ENCODE data around the gene SKA2. TPM values are rescaled to one million over a fixed set of nuclear protein-coding genes. Genes with fewer than 3 reads are reported as not detected.

The SKA2 gene
- total and polyA plus RNA-seq, 2 experiments from 2014 or later = 50.5 to 140 TPM

GRCh38 chr17:59199398-59199797, 44.4 kb upstream of the SKA2 start (continued):
- TF ChIP-seq, protein P1, sequence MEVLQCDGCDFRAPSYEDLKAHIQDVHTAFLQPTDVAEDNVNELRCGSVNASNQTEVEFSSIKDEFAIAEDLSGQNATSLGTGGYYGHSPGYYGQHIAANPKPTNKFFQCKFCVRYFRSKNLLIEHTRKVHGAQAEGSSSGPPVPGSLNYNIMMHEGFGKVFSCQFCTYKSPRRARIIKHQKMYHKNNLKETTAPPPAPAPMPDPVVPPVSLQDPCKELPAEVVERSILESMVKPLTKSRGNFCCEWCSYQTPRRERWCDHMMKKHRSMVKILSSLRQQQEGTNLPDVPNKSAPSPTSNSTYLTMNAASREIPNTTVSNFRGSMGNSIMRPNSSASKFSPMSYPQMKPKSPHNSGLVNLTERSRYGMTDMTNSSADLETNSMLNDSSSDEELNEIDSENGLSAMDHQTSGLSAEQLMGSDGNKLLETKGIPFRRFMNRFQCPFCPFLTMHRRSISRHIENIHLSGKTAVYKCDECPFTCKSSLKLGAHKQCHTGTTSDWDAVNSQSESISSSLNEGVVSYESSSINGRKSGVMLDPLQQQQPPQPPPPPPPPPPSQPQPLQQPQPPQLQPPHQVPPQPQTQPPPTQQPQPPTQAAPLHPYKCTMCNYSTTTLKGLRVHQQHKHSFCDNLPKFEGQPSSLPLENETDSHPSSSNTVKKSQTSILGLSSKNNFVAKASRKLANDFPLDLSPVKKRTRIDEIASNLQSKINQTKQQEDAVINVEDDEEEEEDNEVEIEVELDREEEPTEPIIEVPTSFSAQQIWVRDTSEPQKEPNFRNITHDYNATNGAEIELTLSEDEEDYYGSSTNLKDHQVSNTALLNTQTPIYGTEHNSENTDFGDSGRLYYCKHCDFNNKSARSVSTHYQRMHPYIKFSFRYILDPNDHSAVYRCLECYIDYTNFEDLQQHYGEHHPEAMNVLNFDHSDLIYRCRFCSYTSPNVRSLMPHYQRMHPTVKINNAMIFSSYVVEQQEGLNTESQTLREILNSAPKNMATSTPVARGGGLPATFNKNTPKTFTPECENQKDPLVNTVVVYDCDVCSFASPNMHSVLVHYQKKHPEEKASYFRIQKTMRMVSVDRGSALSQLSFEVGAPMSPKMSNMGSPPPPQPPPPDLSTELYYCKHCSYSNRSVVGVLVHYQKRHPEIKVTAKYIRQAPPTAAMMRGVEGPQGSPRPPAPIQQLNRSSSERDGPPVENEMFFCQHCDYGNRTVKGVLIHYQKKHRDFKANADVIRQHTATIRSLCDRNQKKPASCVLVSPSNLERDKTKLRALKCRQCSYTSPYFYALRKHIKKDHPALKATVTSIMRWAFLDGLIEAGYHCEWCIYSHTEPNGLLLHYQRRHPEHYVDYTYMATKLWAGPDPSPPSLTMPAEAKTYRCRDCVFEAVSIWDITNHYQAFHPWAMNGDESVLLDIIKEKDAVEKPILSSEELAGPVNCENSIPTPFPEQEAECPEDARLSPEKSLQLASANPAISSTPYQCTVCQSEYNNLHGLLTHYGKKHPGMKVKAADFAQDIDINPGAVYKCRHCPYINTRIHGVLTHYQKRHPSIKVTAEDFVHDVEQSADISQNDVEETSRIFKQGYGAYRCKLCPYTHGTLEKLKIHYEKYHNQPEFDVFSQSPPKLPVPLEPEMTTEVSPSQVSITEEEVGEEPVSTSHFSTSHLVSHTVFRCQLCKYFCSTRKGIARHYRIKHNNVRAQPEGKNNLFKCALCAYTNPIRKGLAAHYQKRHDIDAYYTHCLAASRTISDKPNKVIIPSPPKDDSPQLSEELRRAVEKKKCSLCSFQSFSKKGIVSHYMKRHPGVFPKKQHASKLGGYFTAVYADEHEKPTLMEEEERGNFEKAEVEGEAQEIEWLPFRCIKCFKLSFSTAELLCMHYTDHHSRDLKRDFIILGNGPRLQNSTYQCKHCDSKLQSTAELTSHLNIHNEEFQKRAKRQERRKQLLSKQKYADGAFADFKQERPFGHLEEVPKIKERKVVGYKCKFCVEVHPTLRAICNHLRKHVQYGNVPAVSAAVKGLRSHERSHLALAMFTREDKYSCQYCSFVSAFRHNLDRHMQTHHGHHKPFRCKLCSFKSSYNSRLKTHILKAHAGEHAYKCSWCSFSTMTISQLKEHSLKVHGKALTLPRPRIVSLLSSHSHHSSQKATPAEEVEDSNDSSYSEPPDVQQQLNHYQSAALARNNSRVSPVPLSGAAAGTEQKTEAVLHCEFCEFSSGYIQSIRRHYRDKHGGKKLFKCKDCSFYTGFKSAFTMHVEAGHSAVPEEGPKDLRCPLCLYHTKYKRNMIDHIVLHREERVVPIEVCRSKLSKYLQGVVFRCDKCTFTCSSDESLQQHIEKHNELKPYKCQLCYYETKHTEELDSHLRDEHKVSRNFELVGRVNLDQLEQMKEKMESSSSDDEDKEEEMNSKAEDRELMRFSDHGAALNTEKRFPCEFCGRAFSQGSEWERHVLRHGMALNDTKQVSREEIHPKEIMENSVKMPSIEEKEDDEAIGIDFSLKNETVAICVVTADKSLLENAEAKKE (CRISPR knock-in tag; IDR thresholded peaks at IDR 0.05) = no peak
- TF ChIP-seq NANOG (IDR thresholded peaks at IDR 0.05; ENCODE audit: borderline replicate concordance) = no peak
- no peak for TF ChIP-seq POLR2AphosphoS5 (IDR thresholded peaks at IDR 0.05; ENCODE audit: low read depth)
- no peak for TF ChIP-seq REST (IDR thresholded peaks at IDR 0.05; ENCODE audit: unreplicated experiment)

GRCh38 chr17:59193336-59193862, 38.4 kb upstream of the SKA2 start:
- Mint-ChIP-seq H3K4me3 (no peak overlapping the region), H3K4me1 (no peaks in the 10 kb centered on the region), H3K9me3 (no peaks in the 10 kb centered on the region), H3K36me3 (ENCODE audit: low read depth) (peaks cover 61% of the 10 kb centered on the region), H3K27ac (no peak overlapping the region), H3K27me3 (ENCODE audit: insufficient read depth, low read depth, poor library complexity) (peaks cover 2% of the 10 kb centered on the region)
- Histone ChIP-seq H2AFZ (no peak overlapping the region), H4K20me1 (replicated peaks; ENCODE audit: insufficient read depth) (no peaks in the 10 kb centered on the region; the same call in 1 of the 2 replicates), H3F3A (replicated peaks; ENCODE audit: low read depth) (no peaks in the 10 kb centered on the region), H3K27me3 (ENCODE audit: insufficient read depth) (no peaks in the 10 kb centered on the region), H3K4me1 (ENCODE audit: insufficient read depth) (no peaks in the 10 kb centered on the region), H3K36me3 (ENCODE audit: insufficient read depth) (peaks cover 44% of the 10 kb centered on the region), H3K4me2 (no peak overlapping the region), H3K79me2 (replicated peaks; ENCODE audit: insufficient read depth) (no peaks in the 10 kb centered on the region), H3K9me2 (ENCODE audit: insufficient read depth) (no peaks in the 10 kb centered on the region), H3K27ac (ENCODE audit: low read depth) (no peak overlapping the region), H3K4me3 (no peak overlapping the region)
- ATAC-seq (no peak), DNase-seq (ENCODE audit: low spot score) (no peak)
- TF ChIP-seq, protein P2, sequence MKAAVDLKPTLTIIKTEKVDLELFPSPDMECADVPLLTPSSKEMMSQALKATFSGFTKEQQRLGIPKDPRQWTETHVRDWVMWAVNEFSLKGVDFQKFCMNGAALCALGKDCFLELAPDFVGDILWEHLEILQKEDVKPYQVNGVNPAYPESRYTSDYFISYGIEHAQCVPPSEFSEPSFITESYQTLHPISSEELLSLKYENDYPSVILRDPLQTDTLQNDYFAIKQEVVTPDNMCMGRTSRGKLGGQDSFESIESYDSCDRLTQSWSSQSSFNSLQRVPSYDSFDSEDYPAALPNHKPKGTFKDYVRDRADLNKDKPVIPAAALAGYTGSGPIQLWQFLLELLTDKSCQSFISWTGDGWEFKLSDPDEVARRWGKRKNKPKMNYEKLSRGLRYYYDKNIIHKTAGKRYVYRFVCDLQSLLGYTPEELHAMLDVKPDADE (IDR thresholded peaks at IDR 0.05) = no peak
- no peak for TF ChIP-seq REST (IDR thresholded peaks at IDR 0.05; ENCODE audit: unreplicated experiment)

Data from GM23338 (cell line).